ENCODE data around the gene TEF.

The TEF gene

DNA sequence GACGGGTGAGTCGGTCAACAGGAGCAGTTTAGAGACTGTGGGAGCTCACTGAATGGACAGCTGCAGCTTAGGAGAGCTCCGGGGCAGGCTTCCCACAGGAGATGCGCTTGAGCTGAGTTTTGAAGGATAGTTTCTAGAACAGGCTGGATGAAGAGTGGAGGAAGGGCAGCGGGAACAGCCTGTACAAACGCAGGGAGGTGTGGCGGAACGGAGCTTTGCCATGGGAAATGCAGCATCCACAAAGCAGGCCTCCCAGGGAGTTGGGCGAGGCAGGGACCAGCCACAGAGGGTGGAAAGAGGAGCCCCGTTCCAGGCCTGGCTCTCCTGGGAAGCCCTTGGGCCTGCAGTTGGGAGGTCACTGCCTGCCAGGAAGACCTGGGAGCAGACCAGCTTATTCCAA, 26.8 kb upstream of the TEF start:
- no peak for DNase-seq

DNA sequence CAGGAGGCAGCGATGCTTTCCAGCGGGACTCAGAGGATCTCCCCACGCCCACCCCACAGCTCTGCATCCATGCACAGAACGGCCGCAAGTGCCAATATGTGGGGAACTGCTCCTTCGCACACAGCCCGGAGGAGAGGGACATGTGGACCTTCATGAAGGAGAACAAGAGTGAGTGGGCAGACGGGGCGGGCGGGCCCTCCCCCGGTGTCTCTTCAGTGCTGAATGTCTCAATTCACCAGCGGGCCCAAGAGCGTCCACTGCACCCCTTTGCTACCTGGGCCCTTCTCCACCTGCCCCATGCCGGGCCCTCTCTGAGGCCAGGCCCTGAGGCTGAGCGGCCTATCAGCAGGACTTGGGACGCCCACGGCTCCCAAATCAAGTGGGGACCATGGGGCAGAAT, 25.8 kb upstream of the TEF start:
- DNase-seq = no peak

DNA sequence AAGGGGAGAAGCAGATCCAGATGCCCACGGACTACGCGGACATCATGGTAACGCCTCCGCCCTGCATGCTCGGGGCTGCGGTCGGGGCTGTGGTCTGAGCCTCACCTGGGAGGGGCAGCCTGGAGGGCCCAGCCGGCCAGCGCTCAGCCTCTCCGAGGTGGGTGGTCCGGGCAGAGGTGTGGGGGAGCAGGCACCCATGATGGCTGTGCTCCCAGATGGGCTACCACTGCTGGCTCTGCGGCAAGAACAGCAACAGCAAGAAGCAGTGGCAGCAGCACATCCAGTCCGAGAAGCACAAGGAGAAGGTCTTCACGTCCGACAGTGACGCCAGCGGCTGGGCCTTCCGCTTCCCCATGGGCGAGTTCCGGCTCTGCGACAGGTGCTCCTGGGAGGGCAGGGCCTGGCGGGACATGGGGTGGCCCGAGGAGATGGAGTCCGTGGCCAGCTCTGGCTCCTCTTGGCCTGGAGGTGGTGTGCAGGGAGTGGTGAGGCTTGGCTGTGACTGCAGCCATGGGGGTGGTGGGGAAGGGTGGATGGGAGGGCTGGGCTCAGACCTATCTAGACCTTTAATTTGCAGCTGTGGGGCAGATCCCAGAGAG, 25.2 kb upstream of the TEF start:
- no peak for DNase-seq

DNA sequence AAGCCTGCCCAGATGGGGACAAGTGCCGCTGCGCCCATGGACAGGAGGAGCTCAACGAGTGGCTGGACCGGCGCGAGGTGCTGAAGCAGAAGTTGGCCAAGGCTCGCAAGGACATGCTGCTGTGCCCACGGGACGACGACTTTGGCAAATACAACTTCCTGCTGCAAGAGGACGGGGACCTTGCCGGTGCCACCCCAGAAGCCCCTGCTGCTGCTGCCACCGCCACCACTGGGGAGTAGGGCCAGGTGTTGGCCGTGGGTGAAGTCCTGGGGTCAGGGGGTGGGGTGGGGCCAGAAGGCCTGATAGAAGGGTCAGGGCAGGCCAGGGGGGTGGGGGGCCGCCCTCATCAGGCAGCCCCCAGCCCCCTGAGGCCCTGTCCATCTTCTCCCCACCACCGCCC, 24.6 kb upstream of the TEF start:
- no peak for DNase-seq

DNA sequence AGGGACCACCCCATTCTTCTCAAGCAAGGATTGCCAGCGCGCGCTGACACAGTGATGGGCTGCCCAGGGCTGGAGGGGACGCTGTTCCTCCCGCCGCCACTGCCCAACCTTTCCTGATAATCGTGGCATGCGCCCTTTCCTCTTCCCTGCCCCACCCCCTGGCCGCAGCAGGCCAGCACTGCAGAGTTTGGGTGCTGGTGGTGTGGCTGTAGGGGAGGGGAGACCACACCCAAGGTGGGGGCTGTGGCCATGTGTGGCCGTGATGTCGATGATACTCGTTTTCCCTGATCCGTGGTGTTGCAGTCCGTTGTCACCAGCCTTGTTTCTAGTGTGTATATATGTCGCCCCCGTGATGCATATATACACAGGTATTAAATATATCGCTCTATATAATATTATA, 22.8 kb upstream of the TEF start:
- no peak for DNase-seq

DNA sequence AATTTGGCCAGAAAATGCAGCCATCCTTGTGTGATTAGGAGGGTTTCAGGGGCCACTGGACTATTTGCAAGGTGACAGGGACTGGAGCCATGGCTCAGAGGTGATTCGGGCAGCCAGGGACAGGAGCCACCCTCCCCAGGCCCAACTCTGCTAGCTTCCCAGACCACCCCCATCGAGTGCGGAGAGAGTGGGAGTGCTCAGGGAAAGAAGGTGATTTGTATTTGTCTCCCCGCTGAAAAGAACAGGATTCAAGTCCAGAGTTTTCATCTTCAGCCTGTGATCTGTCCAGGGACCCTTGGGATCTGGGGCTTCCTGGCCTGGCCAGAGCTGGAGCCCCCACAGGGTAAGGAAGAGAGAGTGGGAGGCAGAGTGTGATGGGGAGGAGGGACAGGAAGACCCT, 22.4 kb upstream of the TEF start:
- DNase-seq = no peak

DNA sequence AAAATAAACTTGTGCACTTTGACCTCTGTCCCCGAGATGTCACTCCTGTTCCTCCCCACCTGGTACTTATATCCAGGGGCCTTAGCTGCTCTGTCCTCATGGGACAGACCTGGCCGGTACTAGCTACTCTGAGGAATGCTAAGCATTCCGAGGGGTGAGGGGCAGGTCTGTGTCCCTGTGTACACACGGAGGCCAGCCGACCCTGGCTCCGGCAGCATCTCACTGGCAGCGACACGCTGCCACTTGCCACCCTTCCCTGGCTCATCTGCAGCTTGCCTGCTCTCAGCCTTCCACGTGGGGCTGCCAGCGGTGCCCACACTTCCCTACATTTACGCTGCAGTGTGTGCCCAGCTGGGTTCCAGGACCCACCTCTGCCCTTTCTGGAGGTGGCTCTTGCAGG, 21.6 kb upstream of the TEF start:
- DNase-seq = no peak

DNA sequence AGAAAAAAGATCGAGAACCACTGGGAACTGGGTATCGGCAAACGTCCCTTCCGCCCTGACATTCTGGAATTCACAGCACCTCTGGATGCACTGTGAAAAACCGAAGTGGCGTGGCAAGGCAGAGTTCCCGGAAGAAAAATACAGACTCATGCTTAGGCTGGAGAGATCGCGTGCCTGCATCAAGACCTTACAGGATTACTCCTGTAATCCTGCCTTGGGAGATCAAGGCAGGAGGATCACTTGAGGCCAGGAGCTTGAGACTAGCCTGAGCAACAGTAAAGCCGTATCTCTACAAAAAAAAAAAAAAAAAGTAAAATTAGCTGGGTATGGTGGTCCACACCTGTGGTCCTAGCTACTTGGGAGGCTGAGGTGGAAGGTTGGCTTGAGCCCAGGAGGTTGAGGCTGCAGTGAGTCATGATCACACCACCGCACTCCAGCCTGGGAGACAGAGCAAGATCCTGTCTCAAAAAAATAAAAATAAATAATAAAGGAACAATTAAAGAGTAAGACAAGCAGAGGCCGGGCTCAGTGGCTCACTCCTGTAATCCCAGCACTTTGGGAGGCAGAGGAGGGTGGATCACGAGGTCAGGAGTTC, 19.9 kb upstream of the TEF start:
- no peak for DNase-seq

DNA sequence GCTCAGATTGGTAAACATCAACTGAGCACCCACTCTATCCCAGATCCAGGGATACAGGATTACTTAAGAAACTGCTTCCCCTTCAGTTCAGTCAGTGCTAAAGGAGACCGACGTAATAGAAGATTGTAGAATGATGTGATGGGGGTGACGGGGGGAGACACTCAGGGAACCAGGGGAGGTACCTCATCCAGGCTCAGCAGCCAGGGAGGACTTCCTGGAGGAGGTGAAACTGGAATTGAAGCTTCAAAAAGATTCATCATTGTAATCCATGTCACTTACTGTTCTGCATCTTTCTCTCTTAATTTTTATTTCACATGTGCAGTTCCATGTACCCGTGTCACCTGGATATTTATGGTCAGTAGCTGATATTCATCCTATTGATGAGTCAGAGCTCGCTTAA, 19.1 kb upstream of the TEF start:
- DNase-seq = no peak

DNA sequence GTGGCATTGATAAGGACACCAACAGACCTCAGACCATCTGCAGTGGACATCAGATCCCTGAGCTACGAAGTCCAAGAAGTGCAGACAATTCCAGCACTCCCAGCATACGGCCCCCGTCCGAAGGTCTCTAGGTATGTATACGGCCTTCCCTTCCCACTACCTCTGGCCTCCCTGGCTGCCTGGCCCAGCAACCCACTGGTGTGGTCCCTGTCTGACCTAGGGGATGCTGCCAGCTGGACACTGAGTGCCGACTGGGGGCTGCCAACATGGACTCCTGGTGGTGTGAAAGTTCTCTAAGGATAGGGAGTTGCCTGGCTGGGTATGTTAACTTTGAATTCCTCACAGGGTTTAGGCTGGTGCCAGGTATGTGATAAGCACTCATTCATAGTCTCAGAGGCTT, 17.5 kb upstream of the TEF start:
- DNase-seq = no peak

DNA sequence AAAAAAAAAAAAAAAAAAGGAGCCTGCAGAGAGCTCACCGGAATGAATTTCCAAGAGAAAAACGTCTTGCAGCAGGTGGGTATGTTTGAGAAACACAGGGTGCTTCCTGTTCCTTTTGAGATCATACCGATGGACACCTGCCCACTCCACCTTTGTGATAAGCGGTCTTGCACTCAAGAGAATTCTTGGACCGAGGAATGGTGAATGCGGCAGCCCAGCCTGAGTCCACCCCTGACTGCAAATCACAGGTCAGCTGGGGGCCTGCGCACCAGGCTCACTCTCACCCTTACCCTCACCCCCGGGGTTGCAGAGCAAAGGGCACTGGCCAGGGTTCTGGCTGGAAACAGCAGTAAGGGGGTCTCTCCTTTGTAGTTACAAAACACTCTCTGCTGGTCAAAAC, 16.8 kb upstream of the TEF start:
- DNase-seq = no peak

DNA sequence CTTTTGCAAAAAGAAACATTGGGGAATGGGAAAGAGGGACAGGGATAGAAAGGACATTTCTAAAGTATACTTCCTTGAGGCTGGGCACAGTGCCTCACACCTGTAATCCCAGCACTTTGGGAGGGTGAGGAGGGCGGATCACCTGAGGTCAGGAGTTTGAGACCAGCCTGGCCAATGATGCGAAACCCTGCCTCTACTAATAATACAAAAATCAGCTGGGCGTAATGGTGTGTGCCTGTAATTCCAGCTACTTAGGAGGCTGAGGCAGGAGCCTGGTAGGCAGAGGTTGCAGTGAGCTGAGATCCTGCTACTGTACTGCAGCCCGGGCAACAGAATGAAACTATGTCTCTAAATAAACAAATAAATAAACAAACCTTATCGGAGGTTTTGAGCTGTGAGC, 16.3 kb upstream of the TEF start:
- no peak for DNase-seq

DNA sequence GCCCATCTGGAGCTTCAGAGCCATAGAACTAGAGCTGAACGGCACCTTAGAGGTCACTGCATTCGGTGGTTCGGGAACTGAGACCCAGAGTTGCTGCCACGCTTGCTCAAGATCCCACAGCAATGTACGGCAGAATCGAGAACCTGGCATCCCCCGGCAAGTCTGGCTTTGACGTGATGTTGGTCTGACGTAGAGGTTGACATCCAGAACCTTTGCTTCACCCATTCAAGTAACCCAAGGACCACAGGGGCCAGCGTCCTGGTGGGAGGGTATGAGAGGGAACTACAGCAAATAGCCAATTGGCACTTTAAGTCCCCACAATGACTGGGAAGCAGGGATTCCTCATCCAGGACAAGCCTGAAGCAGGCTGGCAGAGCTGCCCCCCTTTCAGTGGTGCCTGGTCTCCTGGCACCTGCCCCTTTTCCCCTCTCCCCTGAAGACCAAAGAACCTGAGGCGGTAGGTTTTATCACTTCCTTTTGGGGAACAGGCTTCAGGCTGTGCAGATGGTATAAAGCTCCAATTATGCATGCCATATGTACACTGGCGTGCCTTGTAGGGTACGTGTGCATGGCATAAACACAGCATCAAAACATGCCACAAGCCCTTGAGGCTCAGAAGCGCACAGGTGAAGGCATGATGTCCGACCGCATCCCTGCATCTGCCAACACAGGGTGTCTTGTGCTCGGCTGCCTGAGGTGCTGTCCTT, 15.3 kb upstream of the TEF start:
- DNase-seq = no peak

DNA sequence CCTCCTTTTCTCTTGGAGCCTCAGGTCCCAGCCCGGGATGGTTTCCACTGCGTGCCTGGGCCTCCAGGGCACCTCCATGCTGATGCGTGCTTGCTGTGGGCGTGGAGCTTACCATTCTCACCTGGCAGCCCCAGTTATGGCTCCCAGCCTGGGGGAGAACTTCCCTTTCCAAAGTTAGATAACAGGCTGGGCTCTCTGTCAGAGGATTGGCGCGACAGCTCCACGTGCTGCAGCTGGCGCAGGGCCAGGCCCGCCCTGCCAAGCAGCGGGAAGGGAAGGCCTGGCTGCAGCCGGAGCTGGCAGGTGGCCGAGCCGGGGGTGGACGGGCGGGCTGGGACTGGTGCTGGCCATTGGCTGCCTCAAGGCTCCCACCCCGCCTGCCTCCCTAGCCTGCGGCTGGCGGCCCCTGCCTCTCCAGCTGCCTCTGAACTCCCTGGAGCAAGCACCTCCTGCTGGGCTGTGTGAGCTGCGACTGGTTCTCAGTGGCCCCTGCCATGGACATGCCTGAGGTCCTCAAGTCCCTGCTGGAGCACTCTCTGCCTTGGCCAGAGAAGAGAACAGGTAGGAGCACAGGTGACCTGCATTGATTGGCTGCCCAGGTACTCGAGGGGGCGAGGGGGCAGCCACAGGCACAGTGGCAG, 14.6 kb upstream of the TEF start:
- no peak for DNase-seq

DNA sequence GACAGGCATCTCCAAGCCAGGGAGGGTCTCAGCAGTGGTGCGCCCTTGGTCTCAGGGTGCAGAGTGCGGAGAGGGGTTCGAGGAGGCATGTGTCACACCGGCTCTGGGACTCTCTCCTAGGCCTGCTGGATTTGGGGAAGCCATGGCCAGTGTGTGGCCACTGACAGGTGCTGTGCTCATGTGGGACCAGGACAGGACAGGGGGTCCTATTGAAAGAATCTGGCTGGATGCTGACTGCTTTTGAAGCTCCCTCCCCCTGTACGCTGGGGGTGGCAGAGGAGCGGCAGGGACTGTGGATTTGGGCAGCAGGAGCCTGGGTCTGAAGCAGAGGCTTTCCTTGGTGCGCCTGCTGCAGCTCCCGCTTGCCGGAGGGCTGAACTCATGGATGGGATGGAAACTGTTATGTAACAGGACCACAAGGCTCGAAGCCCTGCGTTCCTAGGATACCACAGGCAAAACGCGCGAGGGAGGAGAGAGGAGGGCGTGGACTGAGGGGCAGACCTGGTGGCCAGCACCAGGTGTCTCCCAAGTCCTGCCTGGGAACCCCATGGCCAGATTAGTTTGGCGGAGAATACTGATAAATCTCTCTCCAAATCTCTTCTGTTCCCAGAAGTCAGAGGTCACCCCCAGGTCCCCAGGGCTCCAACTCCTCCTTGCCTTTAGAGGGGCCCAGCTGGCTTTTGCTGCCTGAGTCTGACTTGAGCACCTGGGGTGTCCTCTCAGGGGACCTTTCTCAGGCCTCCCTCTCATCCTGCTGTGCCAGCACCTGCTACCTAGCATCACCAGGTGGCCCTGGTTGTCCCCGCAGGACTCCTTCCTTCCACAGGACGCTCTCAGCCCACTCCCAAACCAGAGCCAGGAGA, 13.8 kb upstream of the TEF start:
- DNase-seq = no peak

DNA sequence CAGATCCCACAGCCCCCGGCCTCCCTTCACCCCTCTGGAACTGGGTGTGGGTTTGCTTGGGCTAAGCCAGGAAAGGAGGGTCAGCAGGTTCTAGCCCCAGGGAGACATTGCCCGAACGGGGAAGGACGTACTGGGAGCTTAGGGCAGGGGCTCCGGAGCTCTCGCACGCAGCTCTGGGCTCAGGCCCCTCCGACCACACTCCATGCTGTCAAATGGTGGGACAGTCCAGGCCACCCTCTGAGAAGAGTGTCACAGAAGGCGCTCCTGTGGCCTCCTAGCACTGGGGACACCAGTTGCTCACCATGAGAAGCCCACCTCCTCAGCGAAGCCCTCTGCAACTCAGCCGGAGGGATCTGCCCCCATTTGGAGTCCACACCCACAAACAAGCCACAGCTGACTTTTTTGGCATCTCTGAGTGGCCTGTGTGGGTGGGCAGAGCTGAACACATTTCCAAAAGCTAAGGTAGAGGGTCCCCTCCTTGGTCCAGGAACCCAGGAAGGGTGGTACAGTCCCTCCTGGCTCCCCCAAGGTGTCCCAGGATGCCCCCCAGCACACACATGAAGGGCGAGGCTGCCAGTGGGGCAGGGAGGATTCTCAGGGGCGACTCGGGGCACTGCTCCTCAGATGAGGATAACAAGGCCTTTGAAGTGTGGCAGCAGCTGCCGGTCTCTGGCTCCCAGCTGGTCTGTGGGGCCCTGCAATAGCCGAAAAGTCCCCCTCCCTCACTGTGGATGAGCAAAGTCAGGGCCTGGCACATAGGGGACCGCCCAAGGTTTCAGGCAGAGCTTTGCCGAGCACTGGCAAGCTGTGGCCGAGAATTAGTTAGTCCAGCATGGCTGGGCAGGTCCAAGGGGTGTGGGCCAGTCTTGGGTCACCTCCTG, 13.0 kb upstream of the TEF start:
- DNase-seq = no peak

DNA sequence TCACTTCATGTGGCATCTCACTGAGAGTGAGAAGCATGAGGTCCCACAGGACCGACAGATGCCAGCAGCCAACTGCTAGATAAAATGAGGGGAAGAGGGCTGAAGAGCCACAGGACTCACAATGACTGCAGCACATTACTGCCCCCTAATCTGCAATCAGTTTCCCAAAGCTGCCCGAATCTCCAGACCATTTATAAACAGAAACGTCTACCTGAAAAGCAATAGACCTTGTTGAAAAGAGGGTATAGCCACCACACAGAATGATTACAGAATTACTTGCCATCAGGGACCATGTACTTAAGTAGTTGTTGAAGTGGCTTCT, 12.4 kb upstream of the TEF start:
- no peak for DNase-seq

DNA sequence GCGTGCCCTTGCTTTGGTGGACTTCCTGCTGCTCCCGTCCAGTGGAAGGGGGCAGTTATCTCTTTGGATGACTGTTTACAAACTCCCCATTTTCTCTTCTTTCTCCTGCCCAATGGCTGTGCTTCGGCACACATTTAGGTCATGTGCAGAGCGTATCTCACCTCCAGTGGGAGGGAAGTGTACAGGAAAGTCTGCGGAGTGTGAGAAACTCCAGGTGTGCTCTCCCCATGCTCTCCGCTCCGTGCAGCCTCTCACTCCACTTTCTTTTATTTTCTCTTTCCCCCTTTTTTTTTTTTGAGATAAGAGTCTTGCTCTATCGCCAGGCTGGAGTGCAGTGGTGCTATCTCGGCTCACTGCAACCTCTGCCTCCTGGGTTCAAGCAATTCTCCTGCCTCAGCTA, 11.9 kb upstream of the TEF start:
- DNase-seq = no peak

DNA sequence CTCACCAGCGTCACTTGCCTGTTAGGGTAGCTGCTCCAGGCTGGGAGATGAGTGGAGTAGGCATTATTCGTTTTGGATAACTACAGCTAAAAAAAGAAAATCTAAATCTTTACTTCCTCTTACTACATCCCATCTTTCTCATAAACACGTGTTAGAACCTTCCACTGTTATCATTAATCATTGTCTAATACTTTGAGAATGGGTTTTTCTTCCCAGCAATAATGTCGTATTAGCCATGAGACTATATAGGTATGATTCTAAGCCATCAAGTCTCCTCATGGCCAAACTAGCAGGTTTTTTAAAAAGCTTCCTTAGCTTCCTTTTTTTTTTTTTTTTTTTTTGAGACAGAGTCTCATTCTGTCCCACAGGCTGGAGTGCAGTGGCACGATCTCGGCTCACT, 3.9 kb upstream of the TEF start:
- no peak for DNase-seq

DNA sequence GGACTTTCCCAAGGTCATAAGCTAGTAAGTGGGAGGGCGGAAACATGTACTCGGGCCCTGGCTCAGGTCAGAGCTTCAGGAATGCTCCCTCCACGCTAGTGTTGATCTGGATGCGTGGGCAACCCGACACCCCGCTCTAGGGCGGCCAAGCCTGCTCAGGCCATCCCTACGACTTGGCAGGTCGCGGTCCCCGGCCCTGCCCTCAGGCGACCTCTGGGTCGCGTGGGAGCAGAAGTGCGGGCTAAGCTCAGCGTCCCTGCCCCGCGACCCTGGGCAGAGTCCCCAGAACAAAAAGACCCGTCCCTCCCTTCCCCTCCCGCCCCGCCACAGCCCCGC, 781 bp upstream of the TEF start:
- DNase-seq = no peak

DNA sequence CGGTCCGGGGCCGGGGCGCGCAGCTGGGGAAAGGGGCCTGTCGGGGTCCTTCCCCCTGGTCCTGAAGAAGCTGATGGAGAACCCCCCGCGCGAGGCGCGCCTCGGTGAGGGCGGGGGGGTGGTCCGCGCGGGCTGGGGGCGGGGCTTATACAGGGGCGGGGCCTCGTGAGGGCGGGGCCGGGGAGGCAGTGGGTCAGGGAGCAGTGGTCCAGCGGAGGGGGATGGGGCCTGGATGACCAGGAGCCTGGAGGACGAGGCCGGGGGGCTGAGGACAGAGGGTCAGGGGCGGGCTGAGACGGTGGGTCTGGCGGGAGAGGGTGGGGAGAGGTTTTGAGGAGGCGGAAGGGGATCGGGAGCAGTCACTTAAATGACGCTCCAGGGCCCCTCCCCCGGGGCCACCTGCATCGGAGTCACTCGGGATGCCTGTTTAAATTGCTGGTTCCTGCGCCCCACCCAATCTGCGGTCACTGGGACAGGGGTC, 396 bp downstream of the TEF start:
- DNase-seq = peak; percentile 55

DNA sequence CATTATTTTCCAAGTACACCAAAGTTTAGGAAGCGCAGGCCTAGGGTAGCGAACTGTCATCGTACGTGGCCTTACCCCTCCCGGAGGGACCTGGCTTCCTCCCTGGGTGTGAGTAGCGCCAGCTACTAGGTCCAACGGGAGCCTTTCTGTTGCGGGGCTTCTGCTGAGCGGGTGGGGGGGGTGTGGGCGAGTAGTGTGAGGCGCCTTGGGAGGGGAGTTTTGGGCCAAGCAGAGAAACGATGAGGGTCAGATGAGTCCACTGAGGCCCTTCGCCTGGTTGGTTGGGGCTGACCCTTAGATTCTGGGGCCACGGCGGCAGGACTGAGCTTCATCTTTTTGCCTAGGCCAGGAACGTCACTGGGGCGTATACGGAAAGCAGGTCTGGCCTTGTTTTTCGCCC, 868 bp downstream of the TEF start:
- DNase-seq = no peak
